NCI-H526 (cell line): ENCODE results near the gene AIG1.
"Not testable (repeated sequence)": the region's sequence is repeated elsewhere in the genome, so short reads cannot be mapped to it uniquely, and the experiment has no call there.

Source experiments
- DNase-seq, 2 experiments: peaks; one replicate each; lab custom pipeline; 2025; lab: John Stamatoyannopoulos, UW

Gene AIG1

DNA sequence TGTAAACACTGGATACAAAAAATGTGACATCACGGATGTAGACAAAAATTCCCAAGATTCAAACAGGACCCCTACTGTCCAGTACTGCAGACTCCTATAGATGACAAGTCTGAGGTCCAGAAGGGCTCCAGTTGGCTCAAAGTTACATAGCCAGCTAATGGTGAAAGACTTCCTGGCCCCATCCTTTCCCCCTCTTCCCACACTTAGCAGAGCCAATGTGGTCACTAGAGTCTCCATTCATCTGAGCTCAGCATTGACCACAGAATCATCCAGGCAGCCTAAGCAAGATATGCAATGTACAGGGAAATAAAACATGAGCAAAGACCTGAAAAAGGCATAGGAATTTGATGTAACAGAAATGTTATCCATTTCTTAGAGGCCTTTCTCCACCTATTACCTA is 209.3 kb downstream of the AIG1 start:
- DNase-seq, result no peak

DNA sequence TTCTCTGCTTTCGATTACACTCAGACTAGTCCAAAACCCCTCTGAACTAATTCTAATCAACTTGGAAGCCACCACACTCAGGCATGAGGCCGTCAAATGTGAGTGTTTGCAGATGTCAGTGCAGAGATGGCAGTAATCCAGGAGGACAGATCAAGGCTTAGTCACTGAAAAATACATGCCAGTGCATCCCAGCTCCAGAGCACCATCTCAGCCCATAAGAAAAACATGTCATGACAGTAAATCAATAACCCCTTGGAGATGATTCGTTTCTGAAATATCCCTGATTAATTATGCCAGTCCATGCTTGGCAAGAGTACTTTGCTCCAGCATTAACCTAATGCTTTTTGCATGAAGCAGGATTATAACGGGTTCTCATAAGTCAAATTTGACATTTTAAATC is 210.3 kb downstream of the AIG1 start:
- DNase-seq, result no peak

DNA sequence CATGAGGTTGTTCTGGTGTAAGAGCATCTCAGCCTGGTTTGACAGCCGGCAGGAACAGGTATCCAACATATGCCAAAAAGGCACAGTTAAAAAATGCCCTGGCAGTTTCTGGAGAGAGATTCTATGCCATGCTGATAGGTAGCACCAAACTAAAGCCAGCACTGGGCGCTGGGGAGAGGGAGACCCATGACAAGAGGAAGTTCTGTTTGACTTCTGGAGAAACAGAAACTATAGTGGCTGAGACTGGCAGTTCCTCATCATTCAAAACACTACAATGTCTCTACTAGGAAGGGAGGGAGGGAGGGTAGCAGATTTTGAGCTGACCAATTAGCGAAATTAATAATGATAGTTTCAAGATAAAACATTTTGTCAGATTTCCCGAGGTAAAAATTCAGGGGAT is 215.7 kb downstream of the AIG1 start:
- DNase-seq, result no peak

DNA sequence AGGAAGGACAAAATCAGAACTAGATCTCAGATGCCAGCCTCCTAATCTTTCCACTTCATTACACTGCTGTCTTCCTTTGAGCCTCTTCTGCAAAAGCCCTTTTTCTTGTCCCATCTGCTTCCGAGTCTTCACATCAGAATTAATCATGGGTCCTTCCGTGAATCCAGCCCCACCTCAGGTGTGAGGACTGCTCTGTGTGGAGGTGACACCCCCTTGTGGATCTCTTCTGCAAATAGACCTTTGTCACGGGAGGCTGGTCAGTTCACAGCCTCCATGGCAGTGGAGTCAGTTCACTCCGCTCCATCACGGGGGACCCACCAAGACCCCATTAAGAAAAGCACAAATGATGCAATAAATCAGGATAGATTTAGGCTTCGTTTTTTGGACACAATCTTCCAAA is 218.7 kb downstream of the AIG1 start:
- peak; percentile 17 to 55 for DNase-seq

DNA sequence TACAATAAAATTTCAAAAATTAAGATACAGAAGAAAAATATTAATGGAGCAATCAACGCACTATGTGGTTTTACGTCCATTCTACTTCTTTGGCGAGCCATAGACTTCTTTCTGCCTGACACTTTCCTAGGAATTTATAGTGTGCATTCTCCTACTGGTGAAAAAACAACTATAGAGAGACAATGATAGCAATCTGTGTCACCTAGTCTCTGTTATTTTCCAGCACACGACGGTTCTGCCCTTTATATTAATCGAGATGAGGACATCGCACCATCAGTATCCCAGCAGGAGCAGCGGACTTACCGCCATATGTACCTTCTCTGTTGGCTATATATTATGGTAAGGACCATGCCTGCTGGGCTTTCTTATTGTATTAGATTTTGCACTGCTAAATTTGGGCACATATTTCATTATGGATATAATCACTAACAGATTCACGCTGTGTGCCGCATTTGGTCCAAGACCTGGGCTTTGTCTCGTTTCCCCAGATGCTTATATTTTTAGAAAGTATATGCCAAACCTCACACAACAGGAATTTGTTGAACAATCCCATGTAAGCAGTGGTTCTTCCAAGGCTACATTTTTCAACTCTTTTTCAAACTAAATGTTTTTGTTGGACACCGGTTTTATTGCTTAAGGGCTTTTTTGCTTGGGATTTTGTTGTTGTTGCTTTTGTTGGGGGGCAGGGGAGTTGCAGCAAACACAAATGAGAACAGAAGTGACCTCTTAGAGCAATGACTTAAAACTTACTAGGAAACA is 223.4 kb downstream of the AIG1 start:
- no peak for DNase-seq

DNA sequence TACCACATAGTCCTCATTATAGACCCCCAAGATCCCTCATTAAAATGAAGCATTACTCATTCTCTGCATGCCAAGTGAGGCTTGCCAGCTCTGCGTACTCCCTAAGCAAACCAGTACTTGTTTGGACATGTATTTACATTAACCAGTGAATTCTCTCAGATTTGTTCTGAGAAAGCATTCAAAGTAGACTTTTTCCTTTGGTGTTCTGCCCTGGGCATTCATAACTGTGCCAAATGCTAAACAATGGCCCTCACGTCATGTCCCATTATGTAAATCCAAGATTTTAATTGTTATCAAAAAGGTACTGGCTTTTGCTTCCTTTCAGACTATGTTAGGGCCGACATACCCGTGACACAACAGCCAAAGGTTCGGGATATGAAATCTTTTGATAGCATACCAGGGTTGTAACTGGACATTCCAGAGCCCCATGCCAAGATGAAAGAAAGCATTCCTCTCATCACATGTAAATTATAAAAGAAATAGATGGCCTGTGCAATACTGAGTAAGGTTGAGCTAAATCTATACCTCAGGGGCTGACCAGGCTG is 225.6 kb downstream of the AIG1 start:
- DNase-seq, result no peak

DNA sequence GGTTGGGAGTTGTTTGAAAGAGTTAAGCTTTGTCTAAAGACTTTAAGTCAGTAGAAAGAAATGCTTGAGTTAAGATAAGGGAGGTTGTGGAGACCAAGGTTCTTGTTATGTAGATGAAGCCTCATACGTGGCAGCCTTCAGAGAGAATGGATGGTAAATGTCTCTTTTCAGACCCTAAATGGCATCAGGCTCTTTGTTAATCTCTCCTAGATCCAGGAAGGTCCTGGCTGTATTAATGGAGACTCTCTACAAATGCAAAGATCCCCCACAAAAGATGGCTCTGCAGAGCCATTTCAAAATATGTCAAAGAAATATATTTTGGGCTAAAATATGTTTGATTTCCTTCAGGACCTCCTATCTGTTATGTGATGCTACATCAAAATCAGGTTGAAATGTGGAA is 228.2 kb downstream of the AIG1 start:
- DNase-seq, result no peak

DNA sequence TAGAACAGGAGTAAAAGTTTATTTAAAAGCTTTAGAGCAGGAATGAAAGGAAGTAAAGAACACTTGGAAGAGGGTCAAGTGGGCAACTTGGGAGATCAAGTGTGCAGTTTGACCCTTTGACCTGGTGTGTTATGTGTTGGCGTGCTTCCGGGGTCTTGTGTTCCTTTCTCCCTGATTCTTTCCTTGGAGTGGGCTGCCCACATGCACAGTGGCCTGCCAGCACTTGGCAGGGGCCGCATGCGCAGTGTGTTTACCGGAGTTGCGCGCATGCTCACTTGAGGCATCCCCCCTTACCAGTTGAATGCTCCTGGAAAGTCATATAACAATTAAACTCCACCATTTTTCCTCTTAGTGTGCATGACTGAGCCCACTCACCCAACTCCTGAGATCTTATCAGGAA is 229.5 kb downstream of the AIG1 start:
- no peak for DNase-seq

DNA sequence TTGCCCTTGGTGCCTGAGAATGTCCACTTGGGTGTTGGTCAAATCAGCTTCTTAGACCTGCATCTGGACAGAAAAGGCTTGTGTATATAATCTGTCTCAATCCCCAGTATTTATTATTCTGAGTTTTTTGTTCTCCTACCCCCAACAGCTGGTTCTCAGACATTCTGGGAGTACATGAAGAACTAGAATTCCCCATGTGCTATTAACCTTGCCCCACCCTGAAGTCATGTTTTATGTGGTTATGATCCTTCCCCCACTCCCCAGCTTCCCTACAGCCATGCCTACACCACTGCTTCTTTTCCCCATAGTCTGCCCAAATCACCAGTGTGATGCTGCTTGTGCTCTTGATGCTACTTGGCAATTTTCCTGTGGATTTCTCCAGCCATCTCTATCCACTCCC is 232.8 kb downstream of the AIG1 start:
- no peak for DNase-seq

DNA sequence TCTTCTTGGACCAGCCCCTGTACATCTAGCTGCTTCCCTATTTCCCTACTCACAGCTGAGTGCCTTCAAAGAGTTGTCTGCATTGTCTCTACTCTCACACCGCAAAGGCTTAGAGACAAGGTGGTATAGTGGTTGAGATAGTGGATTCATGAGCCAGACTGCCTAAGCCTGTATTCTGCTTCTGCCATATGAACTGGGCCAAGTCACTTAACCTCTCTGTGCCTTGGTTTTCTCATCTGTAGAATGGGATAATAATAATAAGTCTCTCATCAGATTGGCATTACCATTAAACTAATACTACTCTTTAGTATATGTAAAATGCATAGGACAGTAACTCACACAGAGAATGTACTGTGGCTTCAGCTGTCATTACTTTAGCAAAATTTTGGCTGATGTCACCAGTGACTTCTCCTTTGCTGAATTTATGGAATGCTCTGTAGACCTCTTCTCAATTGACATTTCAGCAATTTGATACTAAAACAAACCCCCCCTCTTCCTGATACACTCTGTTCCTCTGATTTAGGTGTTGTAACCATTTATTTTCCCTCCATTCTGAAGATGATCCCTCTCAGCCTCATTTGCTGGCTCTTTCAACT is 233.7 kb downstream of the AIG1 start:
- no peak for DNase-seq

DNA sequence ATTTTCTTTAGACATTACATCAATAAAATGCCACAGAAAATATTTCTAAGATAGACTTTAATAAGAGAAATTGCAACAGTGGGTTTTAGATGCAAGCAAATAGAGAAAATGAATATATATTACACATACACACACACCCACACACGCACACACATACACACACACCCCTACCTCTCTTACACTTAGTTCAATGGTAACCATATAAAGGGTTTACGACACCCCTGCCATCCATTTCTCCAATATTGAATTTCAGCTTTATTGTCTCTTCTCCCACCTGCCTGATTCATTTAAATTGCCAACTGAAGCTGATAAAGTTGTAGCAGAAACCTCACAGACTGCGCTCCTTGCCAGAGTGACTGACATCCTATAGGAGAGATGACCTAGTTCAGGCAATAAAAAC is 235.2 kb downstream of the AIG1 start:
- DNase-seq, result peak; percentile 49 to 69

DNA sequence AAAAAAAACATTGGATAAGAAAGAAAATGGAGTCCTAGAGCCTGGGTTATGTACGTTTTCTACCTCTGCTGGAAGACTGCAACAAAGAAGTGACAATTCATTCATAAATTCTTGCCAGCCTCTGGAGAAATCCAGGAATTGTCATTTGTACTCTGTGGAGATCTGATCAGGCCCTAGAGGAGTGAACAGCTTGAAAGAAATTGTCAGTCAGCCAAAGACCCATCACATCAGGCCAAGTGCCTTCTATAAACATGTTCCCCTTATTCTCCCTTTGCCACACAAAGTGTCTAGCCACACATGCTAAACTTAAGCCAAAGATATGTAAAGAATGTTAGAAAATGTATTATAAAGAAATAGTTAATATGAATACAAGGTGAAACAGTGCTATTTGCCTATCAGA is 237.4 kb downstream of the AIG1 start:
- no peak for DNase-seq

DNA sequence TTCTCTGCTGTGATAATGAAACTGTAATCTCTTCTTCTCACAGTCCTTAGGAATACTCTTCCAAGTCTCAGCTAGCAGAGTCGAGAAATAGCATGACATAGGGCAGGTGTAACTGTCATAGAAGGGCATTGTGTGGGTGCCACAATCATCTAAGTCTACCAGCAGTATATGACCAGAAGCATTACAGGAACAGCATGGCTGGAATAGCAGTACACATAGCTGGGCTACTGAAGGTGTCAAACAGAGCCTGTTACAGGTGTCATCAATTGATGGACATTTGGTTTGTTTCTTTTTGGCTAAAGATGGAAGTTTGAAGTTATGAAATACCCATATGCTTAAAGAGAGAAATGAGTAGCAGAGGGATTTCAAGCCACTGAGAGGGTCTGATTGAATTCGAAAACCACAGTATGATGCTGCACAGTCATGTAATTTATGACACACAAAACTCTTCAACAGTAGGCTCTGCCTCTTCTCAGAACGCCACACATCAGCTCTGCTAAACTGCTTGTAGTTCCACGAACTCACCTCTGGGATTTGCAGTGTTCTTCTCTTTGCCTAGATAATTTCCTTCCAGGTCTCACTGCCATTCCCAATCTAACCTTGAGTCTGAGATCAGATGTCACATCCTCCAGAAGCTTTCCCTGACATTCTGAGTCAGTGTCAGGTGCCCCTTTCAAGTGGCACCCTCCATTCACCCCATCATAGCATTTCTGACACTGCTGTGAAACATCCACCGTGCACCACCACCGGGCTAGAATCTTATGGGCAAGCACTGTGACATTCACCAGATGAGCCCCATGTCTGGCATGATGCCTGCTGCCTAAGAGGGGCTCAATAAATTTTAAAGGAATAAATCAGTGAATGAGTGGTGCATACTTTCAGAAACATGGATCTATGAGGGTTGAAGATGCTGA is 238.8 kb downstream of the AIG1 start:
- DNase-seq, result no peak

DNA sequence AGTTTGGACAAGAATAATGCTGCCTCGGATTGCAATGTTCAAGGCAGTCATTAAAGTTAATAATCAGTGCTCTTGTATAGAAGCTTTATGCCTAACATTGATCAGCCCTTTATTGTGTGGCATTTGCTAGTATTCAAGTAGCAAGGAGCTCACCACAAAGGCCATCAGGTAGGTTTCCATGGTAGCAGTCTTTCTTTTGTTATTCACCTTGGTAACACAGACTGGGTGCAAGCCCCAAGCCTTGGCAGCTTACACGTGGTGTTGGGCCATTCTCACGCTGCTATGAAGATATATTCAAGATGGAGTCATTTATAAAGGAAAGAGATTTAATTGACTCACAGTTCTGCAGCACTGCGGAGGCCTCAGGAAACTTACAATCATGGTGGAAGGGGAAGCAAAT is 240.5 kb downstream of the AIG1 start:
- DNase-seq, result no peak

DNA sequence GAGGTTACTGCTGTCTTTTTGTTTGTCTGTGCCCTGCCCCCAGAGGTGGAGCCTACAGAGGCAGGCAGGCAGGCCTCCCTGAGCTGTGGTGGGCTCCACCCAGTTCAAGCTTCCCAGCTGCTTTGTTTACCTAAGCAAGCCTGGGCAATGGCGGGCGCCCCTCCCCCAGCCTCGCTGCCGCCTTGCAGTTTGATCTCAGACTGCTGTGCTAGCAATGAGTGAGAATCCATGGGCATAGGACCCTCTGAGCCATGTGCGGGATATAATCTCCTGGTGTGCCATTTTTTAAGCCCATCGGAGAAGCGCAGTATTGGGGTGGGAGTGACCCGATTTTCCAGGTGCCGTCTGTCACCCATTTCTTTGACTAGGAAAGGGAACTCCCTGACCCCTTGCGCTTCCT is 247.1 kb downstream of the AIG1 start:
- not testable (repeated sequence) for DNase-seq

DNA sequence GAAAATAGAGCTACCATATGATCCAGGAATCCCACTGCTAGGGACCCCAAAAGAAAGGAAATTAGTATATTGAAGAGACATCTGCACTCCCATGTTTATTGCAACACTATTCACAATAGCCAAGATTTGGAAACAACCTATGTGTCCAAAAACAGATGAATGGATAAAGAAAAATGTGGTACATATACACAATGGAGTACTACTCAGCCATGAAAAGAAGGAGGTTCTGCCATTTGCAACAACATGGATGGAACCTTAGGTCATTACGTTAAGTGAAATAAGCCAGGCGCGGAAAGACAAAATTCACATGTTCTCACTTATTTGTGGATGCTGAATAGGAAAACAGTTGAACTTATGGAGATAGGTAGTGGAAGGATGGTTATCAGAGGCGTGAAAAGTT is 252.5 kb downstream of the AIG1 start:
- DNase-seq, result no peak

DNA sequence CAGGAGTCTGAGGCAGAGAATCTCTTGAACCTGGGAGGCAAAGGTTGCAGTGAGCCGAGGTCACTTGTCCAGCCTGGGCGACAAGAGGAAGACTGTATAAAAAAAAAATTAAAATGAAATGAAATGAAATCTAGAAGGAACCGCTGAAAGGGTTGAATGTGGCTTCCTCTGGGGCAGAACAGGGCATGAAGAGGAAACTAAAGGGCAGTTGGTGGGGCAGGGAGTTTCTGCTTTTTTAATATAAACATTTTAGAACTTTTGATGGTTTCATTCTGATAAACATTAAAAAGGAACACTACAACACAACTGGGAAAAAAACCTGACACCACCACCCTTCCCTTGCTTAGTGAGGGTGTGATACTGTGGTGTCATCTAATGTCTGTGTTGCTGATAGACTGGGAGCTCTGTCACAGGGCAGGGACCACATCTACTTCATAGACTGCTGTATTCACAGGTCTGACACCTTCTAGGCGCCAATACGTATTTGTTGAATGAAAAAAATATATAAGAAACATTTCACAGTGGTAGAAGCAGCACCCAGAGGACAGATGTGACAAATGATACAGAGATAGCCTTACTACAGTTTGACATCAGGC is 260.9 kb downstream of the AIG1 start:
- DNase-seq, result no peak

DNA sequence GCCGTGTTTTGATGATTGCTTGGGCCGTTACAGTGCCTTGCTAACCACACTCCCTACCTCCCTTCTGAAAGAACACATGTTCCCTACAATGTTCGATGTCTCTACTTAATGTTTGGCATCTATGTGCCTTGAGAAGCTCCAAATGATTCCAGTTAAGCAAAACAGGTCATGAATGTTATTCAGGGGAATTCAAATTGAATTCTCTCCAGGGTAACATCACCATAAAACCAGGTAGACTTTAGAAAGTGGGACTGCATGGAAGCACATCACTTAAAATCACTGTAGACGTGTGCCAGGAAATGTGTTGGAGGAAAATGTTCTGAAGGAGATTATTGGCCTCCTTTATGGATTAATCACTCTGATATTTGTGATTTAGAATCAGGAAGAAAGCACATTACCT is 261.7 kb downstream of the AIG1 start:
- no peak for DNase-seq

DNA sequence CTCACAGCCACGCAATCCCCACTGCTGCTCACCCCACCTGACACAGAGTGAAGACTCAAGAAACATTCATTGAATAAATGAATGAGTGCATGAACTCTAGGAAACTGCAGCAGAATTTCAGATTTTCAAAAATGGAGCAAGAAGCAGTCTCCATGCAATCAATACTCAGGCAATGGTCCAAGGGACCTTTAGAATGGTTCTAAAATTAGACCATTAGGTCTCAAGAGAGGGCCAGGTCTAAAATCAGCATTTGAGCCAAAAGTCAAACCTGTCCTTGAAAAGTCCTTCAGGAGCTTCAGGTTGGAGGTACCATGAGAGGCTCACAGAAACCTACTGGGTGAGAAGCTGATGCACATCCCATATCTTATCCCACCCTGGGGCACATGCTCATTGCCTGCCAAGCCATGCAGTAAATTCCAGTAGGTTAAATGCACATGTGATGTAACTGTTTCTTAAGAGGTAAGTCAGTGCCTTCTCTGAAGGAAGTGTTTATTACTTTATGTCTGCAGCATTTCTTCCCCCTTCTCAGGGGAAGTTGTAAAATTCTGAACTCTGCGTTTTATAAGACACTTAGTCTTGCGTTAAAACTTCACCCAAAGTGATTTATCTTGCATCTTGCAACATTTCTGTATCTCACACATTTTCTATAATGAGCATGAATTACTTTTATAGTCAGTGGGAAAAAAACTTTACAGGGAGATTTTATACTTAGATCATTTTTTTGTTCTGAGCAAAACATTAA is 263.2 kb downstream of the AIG1 start:
- DNase-seq, result no peak

DNA sequence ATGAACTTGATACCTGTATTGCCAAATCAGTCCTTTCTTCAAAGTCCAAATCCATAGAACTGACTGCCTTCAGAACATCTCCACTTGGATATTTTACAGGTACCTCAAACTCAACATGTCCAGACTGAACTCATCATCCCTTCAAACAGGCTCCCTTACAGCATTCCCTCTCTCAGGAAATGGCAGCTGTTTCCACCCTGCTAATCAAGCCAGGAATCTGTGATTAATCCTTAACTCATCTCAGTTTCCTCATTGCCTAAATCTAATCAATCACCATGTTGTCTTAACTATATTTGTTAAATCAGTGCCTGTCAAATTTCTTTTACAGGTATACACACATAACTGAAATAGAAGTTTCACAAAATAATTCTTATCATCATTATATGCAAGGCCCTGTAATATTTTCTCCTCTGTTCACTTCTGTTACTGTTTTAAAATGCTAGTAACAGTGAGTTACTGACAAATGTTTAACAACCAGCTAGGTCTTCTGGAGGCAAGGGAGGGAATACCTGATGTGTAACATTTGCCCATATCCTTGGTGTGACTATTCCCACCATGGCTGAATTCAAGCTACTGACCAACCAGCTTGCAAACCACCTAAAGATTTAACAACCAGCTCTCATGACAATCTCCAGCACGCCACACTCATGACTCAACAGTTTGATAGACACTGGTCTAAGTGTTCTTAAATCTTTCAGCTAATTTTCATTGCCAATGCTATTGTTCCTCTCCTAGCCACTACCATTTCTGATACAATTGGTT is 264.9 kb downstream of the AIG1 start:
- DNase-seq, result no peak

DNA sequence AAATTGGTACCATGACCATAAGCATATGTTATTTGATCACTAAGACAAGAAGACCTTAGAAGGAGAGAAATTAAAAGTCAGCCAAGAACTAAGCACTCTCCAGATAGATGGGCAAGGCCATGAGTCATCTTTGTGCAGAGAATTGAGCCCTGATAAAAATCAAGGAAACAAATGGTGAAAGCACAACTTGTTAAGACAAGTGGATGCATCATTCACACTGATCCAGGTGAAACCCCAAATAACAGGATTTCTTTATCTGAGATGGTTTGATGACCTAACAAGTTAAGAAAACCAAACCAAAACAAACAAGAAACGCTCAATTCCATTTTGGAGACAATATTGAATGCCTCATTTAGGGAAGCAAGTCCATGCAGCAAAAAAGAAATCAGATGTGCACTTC is 268.2 kb downstream of the AIG1 start:
- no peak for DNase-seq
